Epithelial cell of proximal tubule (primary cell): ENCODE results near the gene CHST15. TPM values are rescaled to one million over a fixed set of nuclear protein-coding genes. Genes with fewer than 3 reads are reported as not detected.
"Not testable (repeated sequence)": the region's sequence is repeated elsewhere in the genome, so short reads cannot be mapped to it uniquely, and the experiment has no call there.

Source experiments
- DNase-seq: peaks from one replicate; pipeline ENCODE4 v3.0.0-alpha.2; 2011; ENCODE audit warnings: low read depth
- H3K4me3 ChIP-seq: 2 replicates; pipeline ENCODE4 v1.5.1; 2011; ENCODE audit warnings: low read depth, mild to moderate bottlenecking, low read length
- CTCF ChIP-seq: conservative IDR thresholded peaks from 2 replicates; pipeline ENCODE4 v1.5.1; 2012; ENCODE audit warnings: low read depth, mild to moderate bottlenecking, low read length
- total RNA-seq: library from RNA; depleted of rRNA; stranded (reverse); fragments of >200 nt; gene quantifications from 2 replicates; pipeline ENCODE4 v1.2.3, GENCODE V29; 2015

CHST15 gene
- total RNA-seq, 1 donor from 2014 or later: 20.6 TPM

DNA sequence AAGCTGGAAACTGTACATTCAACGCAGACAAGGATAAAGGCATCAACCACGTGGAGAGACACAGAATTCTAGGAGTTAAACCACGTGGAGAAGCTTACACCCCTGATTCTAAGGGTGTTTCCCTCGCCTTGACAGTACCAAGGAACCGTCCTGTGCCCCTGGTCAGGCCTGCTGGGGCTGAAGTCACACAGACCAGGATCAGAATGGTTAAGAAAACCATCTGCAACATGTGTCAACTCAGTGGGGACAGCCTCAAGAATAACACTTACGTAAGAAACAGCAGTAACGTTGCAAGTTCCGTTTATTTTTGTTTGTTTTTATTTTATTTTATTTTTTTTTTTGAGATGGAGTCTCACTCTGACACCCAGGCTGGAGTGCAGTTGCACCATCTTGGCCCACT is 55.6 kb downstream of the CHST15 start:
- no peak overlapping the region for H3K4me3 ChIP-seq
- DNase-seq: no peak
- no peak for TF ChIP-seq CTCF

GRCh38 chr10:124037286-124037685 is 56.1 kb downstream of the CHST15 start:
- H3K4me3 ChIP-seq: no peak overlapping the region
- DNase-seq: no peak
- TF ChIP-seq CTCF: no peak

- no peak for TF ChIP-seq CTCF
Observed at GRCh38 chr10:124036746-124037145, 56.7 kb downstream of the CHST15 start.

DNA sequence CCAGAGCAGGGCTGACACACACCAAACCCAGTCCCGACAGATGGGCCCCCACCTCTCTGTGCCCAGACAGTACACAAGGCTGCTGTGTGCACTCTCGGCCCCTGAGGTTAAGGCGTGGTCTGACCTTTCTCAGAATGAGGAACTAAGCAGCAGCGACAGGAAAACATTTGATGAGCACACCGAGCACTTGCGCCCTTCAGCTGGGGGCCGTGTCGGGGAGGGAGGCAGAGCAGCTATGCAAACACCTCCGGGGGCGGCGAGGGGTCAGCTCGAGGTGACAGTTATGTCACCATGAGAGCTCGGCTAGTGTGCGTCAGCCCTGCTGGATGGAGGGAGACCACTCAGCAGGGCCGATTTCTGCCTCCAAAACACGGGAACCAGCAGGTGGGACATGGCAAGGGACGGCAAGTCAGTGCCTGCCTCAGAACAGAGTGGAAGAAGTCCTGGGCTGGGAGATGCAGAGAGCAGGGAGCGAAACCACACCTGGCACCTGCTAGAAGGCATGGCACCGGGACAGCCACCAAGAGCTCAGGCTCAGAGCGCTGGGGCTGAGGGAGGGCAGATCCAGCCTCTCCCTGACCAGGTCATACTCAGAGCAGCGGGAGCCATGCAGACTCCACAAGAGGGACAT is 57.4 kb downstream of the CHST15 start:
- no peak for TF ChIP-seq CTCF
- H3K4me3 ChIP-seq: no peak overlapping the region
- DNase-seq: no peak

More at GRCh38 chr10:124036746-124037145, 56.7 kb downstream of the CHST15 start:
- DNase-seq: no peak
- H3K4me3 ChIP-seq: no peak overlapping the region

DNA sequence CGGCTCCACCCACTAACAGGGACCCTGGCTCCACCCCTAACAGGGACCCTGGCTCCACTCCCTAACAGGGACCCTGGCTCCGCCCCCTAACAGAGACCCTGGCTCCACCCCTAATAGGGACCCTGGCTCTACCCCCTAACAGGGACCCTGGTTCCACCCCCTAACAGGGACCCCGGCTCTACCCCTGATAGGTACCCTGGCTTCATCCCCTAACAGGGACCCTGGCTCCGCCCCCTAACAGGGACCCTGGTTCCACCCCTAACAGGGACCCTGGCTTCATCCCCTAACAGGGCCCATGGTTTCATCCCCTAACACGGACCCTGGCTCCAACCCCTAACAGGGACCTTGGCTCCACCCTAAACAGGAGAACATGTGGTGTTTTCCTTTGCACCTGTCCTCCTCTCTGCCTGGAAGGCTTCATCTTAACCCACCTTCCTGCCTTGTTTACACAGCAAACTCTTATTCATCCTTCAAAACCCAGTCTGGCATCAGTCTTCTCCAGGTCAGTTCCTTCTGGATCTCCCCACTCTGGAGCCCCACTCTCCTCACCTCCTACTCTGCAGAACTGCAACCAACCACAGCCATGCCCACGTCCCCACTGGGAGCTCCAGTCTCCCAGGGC is 58.0 kb downstream of the CHST15 start:
- TF ChIP-seq CTCF: no peak
- no peak for DNase-seq

DNA sequence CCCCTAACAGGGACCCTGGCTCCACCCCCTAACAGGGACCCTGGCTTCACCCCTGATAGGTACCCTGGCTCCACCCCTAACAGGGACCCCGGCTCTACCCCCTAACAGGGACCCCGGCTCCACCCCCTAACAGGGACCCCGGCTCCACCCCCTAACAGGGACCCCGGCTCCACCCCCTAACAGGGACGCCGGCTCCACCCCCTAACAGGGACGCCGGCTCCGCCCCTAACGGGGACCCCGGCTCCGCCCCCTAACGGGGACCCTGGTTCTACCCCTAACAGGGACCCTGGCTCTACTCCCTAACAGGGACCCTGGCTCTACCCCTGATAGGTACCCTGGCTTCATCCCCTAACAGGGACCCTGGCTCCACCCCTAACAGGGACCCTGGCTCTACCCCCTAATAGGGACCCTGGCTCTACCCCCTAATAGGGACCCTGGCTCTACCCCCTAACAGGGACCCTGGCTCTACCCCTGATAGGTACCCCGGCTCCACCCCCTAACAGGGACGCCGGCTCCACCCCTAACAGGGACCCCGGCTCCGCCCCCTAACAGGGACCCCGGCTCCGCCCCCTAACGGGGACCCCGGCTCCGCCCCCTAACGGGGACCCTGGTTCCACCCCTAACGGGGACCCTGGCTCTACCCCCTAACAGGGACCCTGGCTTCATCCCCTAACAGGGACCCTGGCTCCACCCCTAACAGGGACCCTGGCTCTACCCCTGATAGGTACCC is 58.7 kb downstream of the CHST15 start:
- not testable (repeated sequence) for DNase-seq

More for the DNA sequence above, 58.0 kb downstream of the CHST15 start:
- H3K4me3 ChIP-seq: no peak overlapping the region

DNA sequence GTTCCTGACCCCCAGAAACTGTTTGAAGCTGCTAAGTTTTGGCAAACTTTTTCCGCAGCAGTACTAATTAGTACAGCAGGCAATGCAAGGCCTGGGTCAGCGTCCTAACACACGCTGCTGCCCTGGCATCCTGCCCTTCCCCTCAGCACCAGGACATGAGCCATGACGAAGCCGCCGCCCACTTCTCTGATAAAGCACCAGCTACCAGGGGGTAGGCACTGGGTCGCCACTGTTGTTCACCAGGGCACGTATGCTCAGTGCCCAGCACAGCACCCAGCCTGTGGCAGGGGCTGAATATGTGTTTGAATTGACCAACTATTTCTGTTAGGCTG is 59.5 kb downstream of the CHST15 start:
- DNase-seq: no peak
- H3K4me3 ChIP-seq: no peak overlapping the region
- TF ChIP-seq CTCF: no peak

More for the DNA sequence above, 58.7 kb downstream of the CHST15 start:
- not testable (repeated sequence) for H3K4me3 ChIP-seq
